Measurements from ENCODE around the gene PCSK4.

DNA sequence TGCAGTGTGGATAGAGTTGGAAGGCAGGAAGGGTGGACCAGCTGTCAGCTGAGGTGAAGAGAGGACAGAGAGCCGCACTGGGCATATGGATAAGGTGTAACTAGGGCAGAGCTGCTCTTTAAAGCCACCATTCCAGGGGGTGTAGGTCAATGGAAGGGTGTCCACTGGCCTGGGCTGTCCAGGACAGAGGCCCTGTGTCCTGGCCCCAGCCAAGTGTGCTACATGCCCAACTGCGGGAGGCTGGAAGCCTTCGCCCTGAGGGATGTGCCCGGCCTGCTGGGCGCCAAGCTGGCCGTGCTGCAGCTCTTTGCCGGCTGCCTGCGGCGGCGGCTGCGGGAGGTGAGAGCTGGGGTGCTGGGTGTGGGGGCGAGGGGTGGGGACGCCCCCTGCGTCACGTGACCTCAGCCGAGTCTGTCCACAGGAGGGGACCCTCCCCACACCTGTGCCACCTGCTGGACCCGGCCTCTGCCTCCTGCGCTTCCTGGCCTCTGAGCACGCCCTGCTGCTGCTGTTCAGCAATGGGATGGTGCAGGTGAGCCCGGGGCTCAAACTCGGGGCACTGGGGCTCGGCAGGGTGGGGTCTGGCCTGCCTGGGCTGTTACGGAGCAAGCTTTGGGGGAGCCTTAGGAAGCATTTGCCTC lies 43.5 kb upstream of the PCSK4 start:
- TF ChIP-seq, protein P1, sequence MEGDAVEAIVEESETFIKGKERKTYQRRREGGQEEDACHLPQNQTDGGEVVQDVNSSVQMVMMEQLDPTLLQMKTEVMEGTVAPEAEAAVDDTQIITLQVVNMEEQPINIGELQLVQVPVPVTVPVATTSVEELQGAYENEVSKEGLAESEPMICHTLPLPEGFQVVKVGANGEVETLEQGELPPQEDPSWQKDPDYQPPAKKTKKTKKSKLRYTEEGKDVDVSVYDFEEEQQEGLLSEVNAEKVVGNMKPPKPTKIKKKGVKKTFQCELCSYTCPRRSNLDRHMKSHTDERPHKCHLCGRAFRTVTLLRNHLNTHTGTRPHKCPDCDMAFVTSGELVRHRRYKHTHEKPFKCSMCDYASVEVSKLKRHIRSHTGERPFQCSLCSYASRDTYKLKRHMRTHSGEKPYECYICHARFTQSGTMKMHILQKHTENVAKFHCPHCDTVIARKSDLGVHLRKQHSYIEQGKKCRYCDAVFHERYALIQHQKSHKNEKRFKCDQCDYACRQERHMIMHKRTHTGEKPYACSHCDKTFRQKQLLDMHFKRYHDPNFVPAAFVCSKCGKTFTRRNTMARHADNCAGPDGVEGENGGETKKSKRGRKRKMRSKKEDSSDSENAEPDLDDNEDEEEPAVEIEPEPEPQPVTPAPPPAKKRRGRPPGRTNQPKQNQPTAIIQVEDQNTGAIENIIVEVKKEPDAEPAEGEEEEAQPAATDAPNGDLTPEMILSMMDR (IDR thresholded peaks at IDR 0.05): no peak
- no peak for TF ChIP-seq POLR2AphosphoS5 (IDR thresholded peaks at IDR 0.05)
- no peak for TF ChIP-seq POLR2A (IDR thresholded peaks at IDR 0.05)

Measured in upper lobe of left lung (tissue), 4 donors.